KOPT-K1 (cell line): ENCODE measurements around the gene PRKG1.

Source experiments
- H3K27ac ChIP-seq: fragments of 200-600 bp; sonication (generic); 2 replicates; pipeline ENCODE4 v1.5.1; 2016; ENCODE audit warnings: antibody characterized with exemption, mild to moderate bottlenecking, low read depth, low read length; ENCODE audit not compliant: poor library complexity, severe bottlenecking
- H3K36me3 ChIP-seq: fragments of 200-600 bp; sonication (generic); 2 replicates; pipeline ENCODE4 v1.5.1; 2017; ENCODE audit warnings: antibody characterized with exemption, mild to moderate bottlenecking, low read length, moderate library complexity; ENCODE audit not compliant: insufficient read depth
- H3K9me3 ChIP-seq: fragments of 200-600 bp; sonication (generic); 2 replicates; pipeline ENCODE4 v1.5.1; 2017; ENCODE audit warnings: antibody characterized with exemption, low read length, mild to moderate bottlenecking; ENCODE audit not compliant: insufficient read depth, poor library complexity, severe bottlenecking

The PRKG1 gene

GRCh38 chr10:51117794-51118193 lies 43.5 kb downstream of the PRKG1 start:
- H3K27ac ChIP-seq: no peak overlapping the region
- H3K9me3 ChIP-seq: no peaks in the 10 kb centered on the region

GRCh38 chr10:51119441-51119840 lies 45.2 kb downstream of the PRKG1 start:
- H3K9me3 ChIP-seq: no peaks in the 10 kb centered on the region
- no peak overlapping the region for H3K27ac ChIP-seq
- no peaks in the 10 kb centered on the region for H3K36me3 ChIP-seq

More at GRCh38 chr10:51117794-51118193, 43.5 kb downstream of the PRKG1 start:
- no peaks in the 10 kb centered on the region for H3K36me3 ChIP-seq

GRCh38 chr10:51121861-51122260 lies 47.6 kb downstream of the PRKG1 start:
- H3K36me3 ChIP-seq: no peaks in the 10 kb centered on the region
- H3K27ac ChIP-seq: no peak overlapping the region
- H3K9me3 ChIP-seq: no peaks in the 10 kb centered on the region

- Histone ChIP-seq H3K36me3 (no peaks in the 10 kb centered on the region), H3K27ac (no peak overlapping the region), H3K9me3 (no peaks in the 10 kb centered on the region)
These were observed 50.6 kb downstream of the PRKG1 start for GRCh38 chr10:51124852-51125251.

- no peak overlapping the region for H3K27ac ChIP-seq
- H3K36me3 ChIP-seq: no peaks in the 10 kb centered on the region
- no peaks in the 10 kb centered on the region for H3K9me3 ChIP-seq
These were observed 51.2 kb downstream of the PRKG1 start for GRCh38 chr10:51125518-51125917.

GRCh38 chr10:51129946-51130544 lies 55.8 kb downstream of the PRKG1 start:
- H3K36me3 ChIP-seq: no peaks in the 10 kb centered on the region
- H3K9me3 ChIP-seq: no peaks in the 10 kb centered on the region
- H3K27ac ChIP-seq: no peak overlapping the region

GRCh38 chr10:51137756-51138529 lies 63.7 kb downstream of the PRKG1 start:
- Histone ChIP-seq H3K9me3 (no peaks in the 10 kb centered on the region), H3K36me3 (no peaks in the 10 kb centered on the region), H3K27ac (no peak overlapping the region)

GRCh38 chr10:51139176-51139575 lies 64.9 kb downstream of the PRKG1 start:
- no peaks in the 10 kb centered on the region for H3K9me3 ChIP-seq
- no peak overlapping the region for H3K27ac ChIP-seq
- H3K36me3 ChIP-seq: no peaks in the 10 kb centered on the region

- Histone ChIP-seq H3K27ac (no peak overlapping the region), H3K9me3 (no peaks in the 10 kb centered on the region), H3K36me3 (no peaks in the 10 kb centered on the region)
These were observed 66.7 kb downstream of the PRKG1 start for GRCh38 chr10:51141010-51141409.

- no peaks in the 10 kb centered on the region for H3K36me3 ChIP-seq
- no peak overlapping the region for H3K27ac ChIP-seq
These were observed 70.0 kb downstream of the PRKG1 start for GRCh38 chr10:51144161-51144781.

GRCh38 chr10:51145375-51145774 lies 71.1 kb downstream of the PRKG1 start:
- no peaks in the 10 kb centered on the region for H3K36me3 ChIP-seq
- no peaks in the 10 kb centered on the region for H3K9me3 ChIP-seq
- no peak overlapping the region for H3K27ac ChIP-seq

More at GRCh38 chr10:51144161-51144781, 70.0 kb downstream of the PRKG1 start:
- no peaks in the 10 kb centered on the region for H3K9me3 ChIP-seq

- H3K9me3 ChIP-seq: no peaks in the 10 kb centered on the region
- H3K27ac ChIP-seq: no peak overlapping the region
- H3K36me3 ChIP-seq: no peaks in the 10 kb centered on the region
These were observed 73.5 kb downstream of the PRKG1 start for GRCh38 chr10:51147644-51148399.

GRCh38 chr10:51156926-51157325 lies 82.6 kb downstream of the PRKG1 start:
- Histone ChIP-seq H3K36me3 (no peaks in the 10 kb centered on the region), H3K27ac (no peak overlapping the region)

GRCh38 chr10:51158832-51159231 lies 84.5 kb downstream of the PRKG1 start:
- H3K27ac ChIP-seq: no peak overlapping the region
- H3K36me3 ChIP-seq: no peaks in the 10 kb centered on the region
- no peaks in the 10 kb centered on the region for H3K9me3 ChIP-seq

More at GRCh38 chr10:51156926-51157325, 82.6 kb downstream of the PRKG1 start:
- H3K9me3 ChIP-seq: no peaks in the 10 kb centered on the region

- no peak overlapping the region for H3K27ac ChIP-seq
- H3K36me3 ChIP-seq: no peaks in the 10 kb centered on the region
- H3K9me3 ChIP-seq: no peaks in the 10 kb centered on the region
These were observed 85.6 kb downstream of the PRKG1 start for GRCh38 chr10:51159841-51160240.
